GM12878 (cell line): Measurements from ENCODE around the gene PLEKHM3.

ENCODE experiments used
- CTCF ChIP-seq, 3 experiments: IDR thresholded peaks in 2 of 3; conservative IDR thresholded peaks in 1 of 3; 2 replicates each; pipeline ENCODE4 v1.5.1; 2011; ENCODE audit warnings: low read depth in 3 of 3, low read length in 3 of 3, mild to moderate bottlenecking in 3 of 3, control low read depth in 2 of 3, moderate library complexity in 2 of 3, inconsistent platforms in 1 of 3, mixed read lengths in 1 of 3; ENCODE audit not compliant: control insufficient read depth in 2 of 3, insufficient read depth in 1 of 3; ENCODE audit errors: extremely low read depth in 1 of 3
- POLR2A ChIP-seq: IDR thresholded peaks from 2 replicates; pipeline ENCODE4 v1.6.1; 2011; ENCODE audit warnings: low read depth, mild to moderate bottlenecking, low read length
- SP1 ChIP-seq: IDR thresholded peaks from one replicate; pipeline ENCODE4 v1.6.1; 2011; ENCODE audit warnings: low read depth, low read length
- SUPT20H ChIP-seq: IDR thresholded peaks from 2 replicates; pipeline ENCODE4 v1.6.1; 2011; ENCODE audit warnings: low read depth, mild to moderate bottlenecking, low read length, moderate library complexity, borderline replicate concordance; ENCODE audit not compliant: control insufficient read depth
- ZNF592 ChIP-seq: fragments of 450-650 bp; IDR thresholded peaks from 2 replicates; pipeline ENCODE4 v1.6.1; 2017; ENCODE audit warnings: mild to moderate bottlenecking, moderate library complexity

DNA sequence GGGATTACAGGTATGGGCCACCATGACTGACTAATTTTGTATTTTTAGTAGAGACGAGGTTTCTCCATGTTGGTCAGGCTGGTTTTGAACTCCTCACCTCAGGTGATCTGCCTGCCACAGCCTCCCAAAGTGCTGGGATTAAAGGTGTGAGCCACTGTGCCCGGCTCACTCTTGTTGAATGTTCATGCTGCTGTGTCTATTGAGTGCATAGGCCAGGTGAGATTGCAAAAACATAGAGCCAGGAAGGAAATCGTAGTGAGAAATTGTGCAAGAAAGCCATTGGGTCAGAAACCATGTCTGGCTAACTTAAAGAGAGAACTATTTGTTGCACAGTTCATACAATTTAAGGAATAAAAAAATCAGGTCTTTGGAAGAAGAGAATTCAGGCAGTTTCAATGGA, 210.1 kb downstream of the PLEKHM3 start:
- no peak for TF ChIP-seq ZNF592
- no peak for TF ChIP-seq CTCF (IDR thresholded peaks at IDR 0.05 in 2 of 3, conservative IDR thresholded peaks at IDR 0.05 in 1 of 3; ENCODE audit: control insufficient read depth in 2 of 3, extremely low read depth in 1 of 3, insufficient read depth in 1 of 3, low read depth in 3 of 3, low read length in 3 of 3)
- TF ChIP-seq SUPT20H, result no peak
- no peak for TF ChIP-seq POLR2A
- no peak for TF ChIP-seq SP1
